Right forelimb (tissue), 1 donor: Measurements from ENCODE around the gene DMRTB1.

ENCODE experiments used
- DNase-seq: peaks from one replicate; pipeline ENCODE4 v3.0.0-alpha.2; 2018

The DMRTB1 gene

DNA sequence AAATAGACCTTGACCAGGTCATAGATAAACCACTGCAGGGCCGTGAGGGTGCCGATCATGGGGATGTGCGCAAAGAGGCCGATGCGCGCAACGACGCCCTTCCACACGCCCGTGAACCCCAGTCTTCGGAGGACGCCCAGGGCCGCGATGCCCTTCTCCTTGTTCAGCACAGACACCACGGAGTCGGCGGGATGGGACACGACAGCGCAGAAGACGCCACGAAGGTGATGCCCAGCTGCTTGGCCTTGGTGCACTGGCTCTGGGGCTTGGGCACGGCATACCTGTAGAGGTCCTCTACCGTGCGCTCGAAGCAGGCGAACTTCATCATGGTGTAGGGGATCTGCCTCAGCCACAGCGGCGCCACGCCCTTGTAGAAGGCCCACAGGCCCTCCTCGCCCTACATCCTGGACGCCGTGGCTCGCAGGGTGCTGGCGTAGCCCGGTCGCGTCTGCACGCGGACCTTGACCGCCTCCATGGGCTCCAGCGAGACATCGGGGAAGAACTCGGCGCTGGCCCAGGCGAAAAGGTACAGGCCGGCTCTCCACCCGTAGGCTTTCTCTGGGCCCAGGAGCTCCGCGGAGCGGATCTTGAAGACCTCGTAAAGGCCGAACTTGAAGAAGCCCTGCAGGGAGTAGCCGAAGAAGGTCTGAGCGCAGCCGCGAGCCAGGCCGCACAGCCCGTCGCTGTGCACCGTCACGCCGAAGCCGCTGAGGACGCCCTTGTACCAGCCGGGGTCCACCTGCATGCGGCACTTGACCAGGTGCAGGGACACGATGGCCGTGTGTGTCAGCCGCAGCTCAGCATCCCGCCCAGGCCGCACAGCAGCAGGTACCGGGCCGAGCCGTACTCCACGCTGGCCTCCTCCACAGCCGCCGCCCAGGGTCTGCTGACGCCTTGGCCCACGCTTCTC is 20.5 kb upstream of the DMRTB1 start:
- DNase-seq = no peak

DNA sequence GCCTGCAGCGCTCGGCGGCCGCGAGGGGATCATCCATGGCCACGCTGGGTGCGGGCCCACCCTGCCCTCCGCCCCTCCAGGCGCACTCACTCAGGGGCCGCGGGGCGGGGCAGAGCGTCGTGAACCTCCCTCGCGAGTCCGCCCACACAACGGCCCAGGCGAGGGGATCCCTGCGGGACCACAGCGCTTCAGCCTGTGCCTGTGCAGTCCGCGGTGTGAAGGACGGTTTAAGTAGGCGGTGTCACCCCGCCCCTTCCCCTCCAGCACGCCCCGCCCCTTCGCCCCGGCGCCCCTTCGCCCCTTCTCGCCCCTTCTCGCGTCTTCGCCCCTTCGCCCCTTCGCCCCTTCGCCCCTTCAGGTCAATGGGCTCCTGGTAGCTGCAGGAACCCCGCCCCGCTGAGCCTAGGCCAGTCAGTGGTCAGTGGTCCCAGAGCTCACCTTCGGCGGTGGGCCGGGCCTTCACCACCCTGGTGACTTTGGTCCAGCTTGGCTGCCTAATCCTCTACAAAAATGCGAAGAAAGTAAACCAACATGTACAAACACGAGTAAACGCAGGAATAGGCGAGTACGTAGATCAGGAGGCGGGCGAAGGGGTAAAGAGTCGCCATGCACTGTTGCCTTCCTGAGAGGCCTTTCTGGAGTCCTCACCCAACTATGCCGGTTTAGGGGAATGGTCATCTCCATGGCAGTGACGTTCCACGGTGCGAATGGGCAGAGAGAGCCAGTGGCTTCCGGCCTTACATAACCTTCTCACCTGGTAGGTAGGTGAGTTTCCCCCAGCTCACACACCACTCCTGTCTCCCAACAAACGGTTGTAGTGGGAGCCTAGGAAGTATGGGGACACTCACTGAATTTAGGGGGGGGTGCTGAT is 19.6 kb upstream of the DMRTB1 start:
- DNase-seq = no peak

DNA sequence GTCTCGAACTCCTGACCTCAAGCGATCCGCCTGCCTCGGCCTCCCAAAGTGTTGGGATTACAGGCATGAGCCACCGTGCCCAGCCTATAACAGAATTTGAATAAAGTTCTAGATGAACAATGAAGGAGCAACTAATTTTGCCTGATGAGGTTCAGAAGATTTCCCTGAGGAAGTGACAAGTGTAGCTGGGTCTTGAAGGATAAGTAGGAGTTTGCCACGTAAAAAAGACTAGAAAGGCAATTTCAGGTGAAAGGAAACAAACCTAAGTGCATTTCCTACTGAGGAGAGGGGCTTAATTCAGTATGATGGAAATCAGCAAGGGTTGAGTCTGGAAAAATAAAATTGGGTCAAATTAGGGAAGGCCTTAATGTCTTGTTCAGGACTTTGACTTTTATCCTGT is 18.6 kb upstream of the DMRTB1 start:
- DNase-seq = no peak

DNA sequence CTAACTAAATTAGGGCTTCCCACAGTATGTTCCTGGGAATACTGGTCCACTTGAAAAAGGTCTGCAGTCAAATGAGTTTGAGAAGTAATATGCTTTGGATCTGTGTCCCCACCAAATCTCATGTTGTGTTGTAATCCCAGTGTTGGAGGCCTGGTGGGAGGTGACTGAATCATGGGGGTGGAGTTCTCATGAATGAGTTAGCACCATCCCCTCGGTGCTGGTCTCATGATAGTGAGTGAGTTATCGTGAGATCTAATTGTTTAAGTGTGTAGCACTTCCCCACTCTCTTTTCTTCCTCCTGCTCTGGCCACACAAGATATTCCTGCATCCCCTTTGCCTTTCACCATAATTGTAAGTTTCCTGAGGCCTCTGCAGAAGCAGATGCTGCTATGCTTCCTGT is 16.9 kb upstream of the DMRTB1 start:
- no peak for DNase-seq

DNA sequence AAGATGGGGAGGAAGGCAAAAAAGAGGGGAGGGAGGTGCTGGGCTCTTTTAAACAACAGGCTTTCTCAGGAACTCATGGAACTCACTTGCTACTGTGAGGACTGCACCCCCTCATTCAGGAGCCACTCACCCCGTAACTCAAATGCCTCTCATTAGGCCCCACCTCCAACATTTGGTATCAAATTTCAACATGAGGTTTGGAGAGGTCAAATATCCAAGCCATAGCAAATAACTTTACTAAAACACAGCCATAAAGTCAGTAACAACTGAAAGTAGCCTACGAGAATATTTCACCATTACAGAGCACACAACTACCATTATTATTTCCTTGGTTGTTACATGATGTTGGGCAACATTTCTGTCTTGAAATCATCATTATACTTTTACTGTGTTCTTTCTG is 13.1 kb upstream of the DMRTB1 start:
- DNase-seq = no peak

DNA sequence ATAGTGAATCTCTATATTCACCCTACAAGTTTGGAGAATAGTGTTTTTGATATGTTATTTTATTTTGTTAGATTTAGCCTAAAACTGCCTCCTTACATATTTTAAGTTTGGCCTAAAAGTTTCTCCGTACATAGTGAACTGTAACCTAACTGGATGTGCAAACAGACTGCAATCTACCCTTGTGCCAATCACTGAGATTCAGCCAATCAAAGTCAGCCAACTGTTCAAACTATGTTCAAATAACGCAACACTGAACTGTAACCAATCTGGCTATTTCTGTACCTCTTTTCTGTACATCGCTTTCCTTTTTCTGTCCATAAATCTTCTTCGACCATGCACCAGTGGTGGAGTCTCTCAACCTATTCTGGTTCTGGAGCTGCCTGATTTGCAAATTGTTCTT is 11.8 kb upstream of the DMRTB1 start:
- DNase-seq = no peak

DNA sequence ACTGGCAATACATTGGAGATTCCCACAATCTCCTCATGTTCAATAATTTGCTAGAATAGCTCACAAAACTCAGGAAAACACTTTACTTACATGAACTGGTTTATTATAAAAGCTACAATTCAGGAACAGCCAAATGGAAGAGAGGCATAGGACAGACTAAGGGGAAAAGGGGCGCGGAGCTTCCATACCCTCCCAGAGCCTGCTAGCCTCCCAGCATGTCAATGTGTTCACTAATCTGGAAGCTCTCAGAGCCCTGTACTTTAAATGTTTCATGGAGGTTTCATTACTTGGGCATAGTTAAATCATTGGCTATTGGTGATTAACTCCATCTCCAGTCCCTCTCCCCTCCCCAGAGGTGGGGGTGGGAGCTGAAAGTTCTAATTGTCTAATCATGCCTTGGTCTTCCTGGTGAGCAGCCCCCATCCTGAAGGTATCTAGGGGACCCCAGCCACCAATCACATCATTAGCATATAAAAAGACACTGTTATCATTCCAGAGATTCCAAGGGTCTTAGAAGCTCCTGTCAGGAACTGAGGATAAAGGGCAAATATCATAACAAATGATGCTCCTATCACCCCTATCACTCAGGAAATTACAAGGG is 10.9 kb upstream of the DMRTB1 start:
- DNase-seq = peak; percentile 30

DNA sequence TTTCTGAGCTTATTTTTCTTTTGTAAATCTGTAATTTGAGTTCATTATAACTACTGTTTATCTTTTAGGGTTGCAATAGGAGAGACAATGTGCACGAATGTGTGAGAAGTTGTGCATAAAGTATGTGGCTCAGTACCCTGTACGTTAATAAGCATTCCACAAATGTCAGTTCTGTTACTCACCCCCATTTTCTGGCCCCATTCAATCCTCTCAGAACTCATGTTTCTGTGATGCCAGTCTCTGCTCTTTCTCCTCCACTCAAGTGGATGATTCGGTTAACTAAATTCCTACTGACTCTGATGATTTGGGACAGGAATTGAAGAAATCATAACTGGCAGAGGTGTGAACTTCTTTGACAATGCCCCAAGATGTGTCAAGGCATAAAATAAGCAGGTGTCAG is 10.2 kb upstream of the DMRTB1 start:
- no peak for DNase-seq

DNA sequence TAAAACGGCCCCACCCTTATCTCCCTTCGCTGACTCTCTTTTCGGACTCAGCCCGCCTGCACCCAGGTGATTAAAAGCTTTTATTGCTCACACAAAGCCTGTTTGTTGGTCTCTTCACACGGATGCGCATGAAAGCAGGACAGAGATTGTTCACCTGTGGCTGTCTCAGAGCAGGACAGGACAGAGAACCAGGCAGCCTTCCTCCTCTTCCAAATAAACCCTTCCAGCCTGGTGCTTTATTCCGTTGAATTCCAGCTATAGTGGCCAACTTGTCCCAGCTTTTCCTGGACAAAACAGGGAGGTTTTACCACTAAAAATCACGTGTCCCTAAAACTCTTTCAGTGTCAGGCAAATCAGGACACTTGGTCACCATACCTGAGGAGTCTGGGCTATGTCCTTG is 9.5 kb upstream of the DMRTB1 start:
- DNase-seq = no peak

DNA sequence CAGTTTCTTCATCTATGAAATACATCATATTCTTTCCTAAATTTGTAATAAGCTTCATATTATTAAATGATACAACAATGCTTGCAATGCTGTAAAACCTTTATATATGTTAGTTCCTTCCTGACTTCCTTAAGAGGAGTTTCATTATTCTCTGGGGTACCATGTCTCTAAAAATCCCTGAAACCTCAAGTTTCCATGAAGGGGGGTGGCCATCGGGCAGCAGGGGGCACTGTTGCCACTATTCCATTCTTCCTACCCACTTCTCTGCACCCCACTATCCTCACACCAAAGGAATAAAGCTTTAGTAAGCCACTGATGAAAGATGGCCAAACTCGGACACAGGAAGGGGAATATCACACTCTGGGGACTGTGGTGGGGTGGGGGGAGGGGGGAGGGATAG is 9.0 kb upstream of the DMRTB1 start:
- no peak for DNase-seq

DNA sequence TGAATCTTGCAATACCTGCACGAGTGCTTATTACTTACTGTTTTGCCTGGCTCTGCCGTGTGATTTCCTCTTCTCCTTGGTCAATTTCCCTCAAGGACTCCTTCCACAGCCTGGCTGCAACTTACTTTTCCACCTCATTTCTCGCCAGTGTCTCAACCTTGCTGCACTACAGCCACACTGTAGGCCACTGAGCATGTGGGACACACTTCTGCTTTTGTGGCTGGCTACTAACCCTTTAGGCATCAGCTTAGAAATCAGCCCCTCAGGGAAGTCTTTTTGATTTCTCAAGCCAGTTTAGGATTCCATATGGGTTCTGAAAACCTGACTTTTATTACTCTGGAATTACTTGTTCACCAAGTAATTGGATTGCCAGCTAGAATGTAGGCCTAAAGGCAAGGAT is 5.2 kb upstream of the DMRTB1 start:
- DNase-seq = no peak

DNA sequence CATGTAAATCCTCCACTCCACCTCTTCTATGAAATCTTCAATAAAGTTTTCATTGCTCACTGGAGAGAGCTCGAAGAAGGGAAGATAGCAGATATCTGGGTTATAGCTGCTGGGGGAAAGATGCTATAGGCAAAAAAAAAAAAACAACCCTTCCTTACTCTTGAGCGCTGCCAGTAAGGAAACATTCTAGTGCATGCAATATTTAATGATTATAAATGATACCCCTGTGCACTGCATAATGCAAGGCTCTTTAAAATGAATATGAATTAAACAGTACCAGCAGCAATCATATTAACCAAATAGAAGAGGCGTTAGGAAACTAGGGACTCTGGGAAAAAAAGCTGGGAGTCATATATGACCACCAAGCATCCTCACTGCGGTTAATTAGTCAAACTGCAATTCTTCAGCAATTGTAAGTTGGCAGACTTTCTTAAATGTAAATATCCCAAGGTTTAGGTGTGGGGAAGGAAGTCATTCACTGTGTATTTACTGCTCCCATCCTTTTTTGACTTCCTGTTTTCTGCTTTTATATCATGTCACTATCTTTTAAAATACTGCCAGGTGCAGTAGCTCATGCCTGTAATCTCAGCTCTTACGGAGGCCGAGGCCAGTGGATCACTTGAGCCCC is 3.7 kb upstream of the DMRTB1 start:
- no peak for DNase-seq

DNA sequence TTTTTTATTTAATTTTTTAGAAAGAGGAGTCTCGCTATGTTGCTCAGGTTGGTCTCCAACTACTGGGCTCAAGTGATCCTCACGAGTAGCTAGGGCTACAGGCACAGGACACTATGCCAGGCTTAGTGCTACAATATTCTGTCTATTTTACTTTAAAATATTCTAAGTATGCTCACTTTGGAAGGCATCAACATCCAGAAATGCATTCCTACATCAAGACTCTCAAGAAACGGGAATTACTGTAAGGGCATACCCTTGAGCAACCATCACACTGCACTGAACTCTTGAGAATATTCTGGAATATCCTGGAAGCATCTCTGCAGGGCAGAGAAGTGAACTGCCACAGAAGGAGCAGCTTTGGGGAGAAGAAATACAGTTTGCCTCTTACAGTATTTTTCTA is 565 bp upstream of the DMRTB1 start:
- DNase-seq = no peak

DNA sequence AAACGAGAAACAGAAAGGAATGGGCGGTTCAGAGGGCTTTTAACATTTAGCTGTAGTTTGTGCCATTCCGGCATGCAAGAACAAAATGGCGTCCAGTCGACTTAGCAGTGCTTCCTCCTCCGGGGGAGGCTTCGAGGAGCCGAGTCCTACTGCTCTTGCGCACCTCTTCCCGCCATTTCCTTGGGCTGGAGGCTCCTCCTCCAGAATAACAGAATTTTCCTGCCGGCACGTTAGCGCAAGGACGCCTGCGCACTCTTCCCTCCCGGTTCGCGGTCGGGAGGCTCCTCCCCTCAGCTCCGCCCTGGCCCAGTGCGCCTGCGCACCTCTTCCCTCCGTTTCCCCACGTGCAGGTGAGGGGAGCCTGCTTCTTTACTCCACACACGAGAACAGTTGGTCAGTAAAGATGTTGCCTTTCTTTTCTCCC is 1.0 kb downstream of the DMRTB1 start:
- DNase-seq = no peak

DNA sequence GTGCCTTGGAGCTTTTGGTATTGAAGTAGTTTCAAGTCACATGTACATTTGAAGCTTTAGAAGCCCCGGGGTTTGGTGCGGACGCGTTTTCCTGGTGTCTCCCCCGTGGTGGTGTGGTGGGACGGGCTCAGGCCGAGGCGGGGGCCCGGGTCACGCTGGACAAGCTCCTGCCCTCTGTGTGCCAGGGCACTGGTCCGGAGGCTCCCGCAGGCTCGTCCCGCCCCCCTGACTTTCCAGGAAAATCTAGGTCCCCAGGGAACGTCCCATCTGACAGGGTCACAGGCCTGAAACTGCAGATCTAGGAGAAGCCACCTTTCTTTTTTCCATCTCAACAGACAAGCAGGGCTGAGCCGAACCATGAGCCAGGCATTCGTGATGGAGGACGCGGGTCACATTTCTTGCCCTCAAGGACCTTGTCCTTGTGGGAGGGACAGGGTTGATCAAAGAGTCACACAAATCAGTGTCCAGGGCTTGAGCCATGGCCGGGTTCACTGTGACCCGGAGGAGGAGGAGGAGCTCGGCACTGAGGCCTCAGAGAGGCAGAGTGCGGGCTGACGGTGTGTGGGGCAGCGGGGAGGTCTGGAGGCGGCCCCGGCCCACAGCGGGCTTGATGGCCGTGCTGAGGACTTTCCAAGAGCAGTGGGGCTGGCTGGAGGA is 1.6 kb downstream of the DMRTB1 start:
- peak; percentile 30 for DNase-seq

DNA sequence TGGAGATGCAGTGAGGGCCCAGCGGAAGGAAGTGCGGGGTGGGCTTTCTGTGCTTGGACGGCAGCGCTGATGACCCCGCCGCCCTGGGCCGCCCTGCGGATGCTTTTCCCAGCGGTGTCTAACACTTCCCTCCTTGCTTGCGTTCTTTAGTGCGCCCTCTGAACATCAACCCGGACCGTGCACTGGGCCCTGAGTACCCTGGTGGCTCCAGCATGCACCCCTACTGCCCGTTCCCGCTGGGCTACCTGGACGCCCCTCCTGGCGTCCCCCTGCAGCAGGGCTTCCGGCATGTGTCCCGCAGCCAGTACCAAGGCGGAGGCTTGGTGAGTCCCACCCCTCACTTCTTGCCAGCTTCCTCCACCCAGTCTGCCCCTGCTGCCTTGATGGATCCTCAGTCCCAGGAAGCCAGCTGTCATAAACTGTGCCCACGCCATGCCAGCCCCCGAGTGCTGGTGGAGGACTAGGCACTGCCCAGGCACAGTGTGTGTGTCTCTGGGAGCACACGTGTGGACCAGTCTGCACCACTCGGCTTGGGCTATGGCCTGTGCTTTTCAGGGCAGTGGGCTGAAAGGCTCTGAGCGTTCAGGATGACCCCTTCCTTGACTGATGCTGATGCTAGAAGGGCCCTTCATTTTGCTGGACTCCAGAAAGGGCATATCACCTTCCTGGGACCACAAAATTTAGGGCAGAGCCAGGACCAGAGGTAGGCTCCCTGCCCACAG is 2.3 kb downstream of the DMRTB1 start:
- DNase-seq = no peak

DNA sequence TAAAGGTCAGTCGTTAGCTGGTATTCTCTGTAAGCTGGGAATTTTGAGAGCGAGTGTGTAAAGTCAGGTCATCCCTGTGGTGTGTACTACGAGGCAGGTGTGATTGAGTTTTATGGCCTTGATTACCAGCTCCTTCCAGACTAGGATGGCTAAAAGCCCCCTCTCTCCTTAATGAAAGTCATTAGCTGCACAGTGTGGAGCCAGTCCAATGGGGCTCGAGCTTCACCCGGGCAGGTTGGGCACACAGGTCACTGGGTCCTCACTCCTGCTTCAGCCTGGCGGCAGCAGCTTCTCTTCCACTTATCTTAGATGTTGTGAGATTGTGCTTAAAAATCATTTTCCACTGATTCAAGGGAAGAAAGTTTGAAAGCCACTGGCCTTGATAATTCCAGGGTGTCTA is 3.0 kb downstream of the DMRTB1 start:
- DNase-seq = no peak

DNA sequence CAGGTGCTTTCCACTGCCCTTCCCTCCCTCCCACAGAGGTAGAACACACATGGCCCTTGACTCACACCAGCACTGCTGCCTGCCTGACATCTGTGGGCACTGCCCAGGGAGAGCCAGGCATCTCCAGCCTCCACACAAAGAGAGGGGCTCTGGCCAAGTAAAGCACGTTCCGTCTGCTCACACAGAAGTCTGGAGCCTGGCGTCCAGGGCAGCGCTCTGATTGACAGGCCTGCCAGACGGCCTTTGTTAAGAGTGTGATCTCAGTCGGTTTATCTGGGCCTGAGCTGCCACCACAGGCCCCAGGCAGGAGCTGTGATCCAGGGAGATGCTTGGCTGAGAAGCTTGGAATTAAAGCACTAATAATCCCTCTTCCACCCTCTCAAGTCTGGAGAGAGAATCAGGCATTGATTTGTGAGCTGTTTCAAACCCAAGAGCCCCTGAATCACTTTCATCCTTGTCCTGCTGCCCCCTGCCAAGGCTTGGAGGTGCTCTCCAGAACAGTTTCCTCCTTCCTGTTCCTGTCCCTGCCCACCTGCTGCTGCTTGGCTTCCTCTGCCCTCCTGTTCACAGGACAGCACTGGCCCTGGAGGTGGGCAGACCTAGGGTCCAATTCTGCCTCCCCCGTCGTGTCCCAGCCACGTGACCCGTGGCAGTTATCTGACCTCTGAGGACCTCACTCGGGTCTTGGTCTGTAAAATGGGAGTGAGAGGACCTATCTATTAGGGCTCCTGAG is 3.7 kb downstream of the DMRTB1 start:
- DNase-seq = no peak

DNA sequence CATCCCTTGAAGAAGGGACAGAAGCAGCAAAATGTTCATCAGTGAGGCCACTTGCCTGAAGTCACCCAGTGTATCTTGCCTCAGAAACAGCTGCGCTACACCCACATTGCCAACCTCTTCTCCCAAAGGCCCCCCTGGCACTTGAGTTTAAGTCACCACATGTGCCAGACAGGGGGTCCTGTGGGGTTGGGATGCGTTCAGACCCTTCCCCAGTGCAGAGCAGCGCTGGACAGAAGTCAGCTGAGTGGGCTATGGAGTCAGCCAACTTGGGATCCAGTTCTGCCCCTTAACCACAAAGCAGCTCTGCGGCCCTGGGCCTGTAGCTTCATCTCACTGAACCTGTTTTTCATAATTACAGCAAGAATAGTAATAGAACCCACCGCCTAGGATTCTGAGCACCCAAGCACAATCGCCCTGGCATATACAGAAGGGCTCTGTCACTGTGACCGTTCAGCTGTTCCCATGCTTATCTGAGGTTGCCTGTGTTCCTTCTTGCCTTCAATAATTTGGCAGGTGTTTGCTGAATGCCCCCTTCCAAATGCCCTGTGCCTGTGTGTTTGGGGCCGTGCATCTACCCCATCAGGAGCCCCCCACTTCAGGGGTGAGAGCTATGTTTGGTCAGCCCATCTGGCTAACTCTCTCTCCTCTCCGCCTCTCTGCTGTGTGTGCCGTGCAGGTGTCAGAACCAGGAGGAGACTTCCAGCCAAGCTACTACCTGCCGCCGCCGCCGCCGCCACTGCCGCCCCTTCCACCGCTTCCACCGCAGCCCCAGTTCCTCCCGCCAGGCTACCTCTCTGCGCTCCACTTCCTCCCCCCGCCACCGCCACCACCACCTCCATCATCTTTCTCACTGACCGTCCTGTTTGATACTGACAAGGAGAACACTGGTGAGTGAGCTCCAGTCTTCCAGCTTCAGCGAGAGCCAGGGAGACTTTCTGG is 5.0 kb downstream of the DMRTB1 start:
- no peak for DNase-seq
